Endodermal cell (in vitro differentiated cells): ENCODE results near the gene CYP4F2. TPM values are rescaled to one million over a fixed set of nuclear protein-coding genes. Genes with fewer than 3 reads are reported as not detected.
"Not testable (repeated sequence)": the region's sequence is repeated elsewhere in the genome, so short reads cannot be mapped to it uniquely, and the experiment has no call there.

ENCODE experiments used
- DNase-seq: peaks from one replicate; pipeline ENCODE4 v3.0.0-alpha.2; 2017
- H3K27ac ChIP-seq: 2 replicates; pipeline ENCODE4 v1.5.1; 2013; ENCODE audit warnings: mild to moderate bottlenecking, low read depth, low read length, moderate library complexity
- H3K27me3 ChIP-seq: 2 replicates; pipeline ENCODE4 v1.6.1; 2013; ENCODE audit warnings: mild to moderate bottlenecking, low read length, moderate library complexity; ENCODE audit not compliant: insufficient read depth, control insufficient read depth, poor library complexity, severe bottlenecking
- H3K36me3 ChIP-seq: 2 replicates; pipeline ENCODE4 v1.7.0; 2013; ENCODE audit warnings: mild to moderate bottlenecking, low read length, moderate library complexity; ENCODE audit not compliant: control insufficient read depth, insufficient read depth
- H3K4me1 ChIP-seq: one replicate; pipeline ENCODE4 v1.7.0; 2013; ENCODE audit warnings: low read length; ENCODE audit not compliant: control insufficient read depth, insufficient read depth
- H3K4me3 ChIP-seq: 2 replicates; pipeline ENCODE4 v1.5.1; 2013; ENCODE audit warnings: mild to moderate bottlenecking, low read length, moderate library complexity
- H3K9ac ChIP-seq: 2 replicates; pipeline ENCODE4 v1.6.1; 2013; ENCODE audit warnings: mild to moderate bottlenecking, low read length, moderate library complexity; ENCODE audit not compliant: poor library complexity, severe bottlenecking; ENCODE audit errors: extremely low read depth
- H3K9me3 ChIP-seq: 2 replicates; pipeline ENCODE4 v1.6.1; 2013; ENCODE audit warnings: mild to moderate bottlenecking, low read length, moderate library complexity; ENCODE audit not compliant: control insufficient read depth
- H3K27ac Mint-ChIP-seq: 2 replicates; pipeline ENCODE4 v1.8.0; 2020; ENCODE audit warnings: mixed read lengths
- H3K27me3 Mint-ChIP-seq: 2 replicates; pipeline ENCODE4 v1.8.0; 2021; ENCODE audit warnings: mild to moderate bottlenecking, mixed read lengths; ENCODE audit not compliant: insufficient read depth
- H3K36me3 Mint-ChIP-seq: 2 replicates; pipeline ENCODE4 v1.8.0; 2020; ENCODE audit warnings: low read depth, mixed read lengths
- H3K4me1 Mint-ChIP-seq: 2 replicates; pipeline ENCODE4 v1.8.0; 2020; ENCODE audit warnings: mixed read lengths
- H3K4me3 Mint-ChIP-seq: 2 replicates; pipeline ENCODE4 v1.8.0; 2020; ENCODE audit warnings: mild to moderate bottlenecking, moderate library complexity, mixed read lengths
- H3K9me3 Mint-ChIP-seq: 2 replicates; pipeline ENCODE4 v1.8.0; 2020; ENCODE audit warnings: mild to moderate bottlenecking, mixed read lengths
- CTCF ChIP-seq: fragments of 200-600 bp; sonication (generic); conservative IDR thresholded peaks from 2 replicates; pipeline ENCODE4 v1.5.0; 2021; ENCODE audit warnings: antibody characterized with exemption, mild to moderate bottlenecking
- WGBS, 2 experiments: methylation state at CpG; one replicate each; pipeline versions ENCODE4 v1.1.5 to v1.1.7; 2013; ENCODE audit warnings: missing lambda C conversion rate in 2 of 2, mixed read lengths in 1 of 2; ENCODE audit not compliant: insufficient coverage in 1 of 2, insufficient read length in 1 of 2; 5-methylcytosine and 5-hydroxymethylcytosine counted together
- total RNA-seq, 2 donors: library from RNA; stranded (reverse); fragmentation: NEBNext Ultra II Directional in 1 of 2; extraction: Animal tissue kit (Norgen Biotek cat#: 25700) in 1 of 2; gene quantifications; 2 replicates in 1 of 2; 3 replicates in 1 of 2; pipeline ENCODE4 v1.2.1, GENCODE V29; 2021

Gene CYP4F2
- total RNA-seq, 2 donors from 2014 or later = not detected

- not testable (repeated sequence) for H3K4me3 Mint-ChIP-seq, H3K27me3 Mint-ChIP-seq, H3K4me1 ChIP-seq, DNase-seq, H3K36me3 Mint-ChIP-seq, H3K4me3 ChIP-seq, H3K27me3 ChIP-seq, H3K4me1 Mint-ChIP-seq, H3K9ac ChIP-seq, H3K36me3 ChIP-seq, H3K27ac ChIP-seq, H3K27ac Mint-ChIP-seq
- WGBS, 2 experiments = 73 to 79% methylated on average over 2 to 3 of the region's 3 CpGs
- peaks cover 59% of the 10 kb centered on the region for H3K9me3 ChIP-seq
- peaks cover 23% of the 10 kb centered on the region for H3K9me3 Mint-ChIP-seq
Measured at GRCh38 chr19:15834232-15834631, 63.6 kb downstream of the CYP4F2 start.

- Mint-ChIP-seq H3K27me3 (no peaks in the 10 kb centered on the region), H3K27ac (no peak overlapping the region), H3K36me3 (no peaks in the 10 kb centered on the region), H3K4me1 (no peaks in the 10 kb centered on the region), H3K4me3 (no peak overlapping the region), H3K9me3 (peaks cover 17% of the 10 kb centered on the region)
- no peak for TF ChIP-seq CTCF
- DNase-seq = no peak
- no peaks in the 10 kb centered on the region for H3K27me3 ChIP-seq
- 66 to 72% methylated on average over 3 to 5 of the region's 5 CpGs for WGBS, 2 experiments
- no peak overlapping the region for H3K27ac ChIP-seq
- peaks cover 65% of the 10 kb centered on the region for H3K9me3 ChIP-seq
- no peak overlapping the region for H3K4me3 ChIP-seq
- no peaks in the 10 kb centered on the region for H3K36me3 ChIP-seq
- no peaks in the 10 kb centered on the region for H3K4me1 ChIP-seq
- H3K9ac ChIP-seq = no peak overlapping the region
Measured at GRCh38 chr19:15831626-15832025, 66.2 kb downstream of the CYP4F2 start.

GRCh38 chr19:15829786-15830185 lies 68.1 kb downstream of the CYP4F2 start:
- Mint-ChIP-seq H3K36me3 (no peaks in the 10 kb centered on the region), H3K9me3 (peaks cover 31% of the 10 kb centered on the region), H3K4me1 (no peaks in the 10 kb centered on the region), H3K27me3 (no peaks in the 10 kb centered on the region), H3K27ac (no peak overlapping the region), H3K4me3 (no peak overlapping the region)
- TF ChIP-seq CTCF = no peak
- no peak overlapping the region for H3K4me3 ChIP-seq
- WGBS, 2 experiments = 73 to 82% methylated on average over 8 of the region's 8 CpGs
- no peaks in the 10 kb centered on the region for H3K27me3 ChIP-seq
- H3K4me1 ChIP-seq = no peaks in the 10 kb centered on the region
- no peaks in the 10 kb centered on the region for H3K36me3 ChIP-seq
- H3K9me3 ChIP-seq = peaks cover 66% of the 10 kb centered on the region
- H3K9ac ChIP-seq = no peak overlapping the region
- no peak for DNase-seq
- H3K27ac ChIP-seq = no peak overlapping the region

GRCh38 chr19:15829306-15829698 lies 68.6 kb downstream of the CYP4F2 start:
- Histone ChIP-seq H3K9ac (no peak overlapping the region), H3K36me3 (no peaks in the 10 kb centered on the region), H3K4me3 (no peak overlapping the region), H3K27me3 (no peaks in the 10 kb centered on the region), H3K4me1 (no peaks in the 10 kb centered on the region), H3K9me3 (peaks cover 66% of the 10 kb centered on the region), H3K27ac (no peak overlapping the region)
- TF ChIP-seq CTCF = no peak
- Mint-ChIP-seq H3K36me3 (no peaks in the 10 kb centered on the region), H3K4me3 (no peak overlapping the region), H3K4me1 (no peaks in the 10 kb centered on the region), H3K9me3 (peaks cover 36% of the 10 kb centered on the region), H3K27me3 (no peaks in the 10 kb centered on the region), H3K27ac (no peak overlapping the region)
- DNase-seq = no peak
- 84 to 86% methylated on average over 10 of the region's 10 CpGs for WGBS, 2 experiments

- WGBS, 2 experiments = 63 to 64% methylated on average over 10 to 13 of the region's 13 CpGs
Measured at GRCh38 chr19:15828611-15829305, 69.1 kb downstream of the CYP4F2 start.

More at GRCh38 chr19:15828611-15829305, 69.1 kb downstream of the CYP4F2 start:
- H3K9me3 Mint-ChIP-seq = peaks cover 41% of the 10 kb centered on the region
- not testable (repeated sequence) for H3K27ac Mint-ChIP-seq, H3K4me1 Mint-ChIP-seq, H3K27ac ChIP-seq, H3K9ac ChIP-seq, H3K27me3 Mint-ChIP-seq, H3K4me3 Mint-ChIP-seq, H3K27me3 ChIP-seq, H3K4me1 ChIP-seq, H3K4me3 ChIP-seq, H3K36me3 ChIP-seq, DNase-seq, H3K36me3 Mint-ChIP-seq
- peaks cover 68% of the 10 kb centered on the region for H3K9me3 ChIP-seq
